Progenitor cell of endocrine pancreas (in vitro differentiated cells): ENCODE measurements around the gene PRKCQ. TPM values are rescaled to one million over a fixed set of nuclear protein-coding genes. Genes with fewer than 3 reads are reported as not detected.

Experiments
- DNase-seq: peaks from one replicate; pipeline ENCODE4 v3.0.0; 2021; ENCODE audit warnings: low spot score; ENCODE audit not compliant: unreplicated experiment
- H3K27ac Mint-ChIP-seq: 2 replicates; pipeline ENCODE4 v1.8.0; 2021; ENCODE audit warnings: mild to moderate bottlenecking, moderate library complexity, mixed read lengths
- H3K27me3 Mint-ChIP-seq: 2 replicates; pipeline ENCODE4 v1.8.0; 2021; ENCODE audit warnings: mixed read lengths
- H3K36me3 Mint-ChIP-seq: 2 replicates; pipeline ENCODE4 v1.8.0; 2022; ENCODE audit warnings: mixed read lengths; ENCODE audit not compliant: insufficient read depth
- H3K4me1 Mint-ChIP-seq: 2 replicates; pipeline ENCODE4 v1.8.0; 2021; ENCODE audit warnings: low read depth, mixed read lengths
- H3K4me3 Mint-ChIP-seq: 2 replicates; pipeline ENCODE4 v1.8.0; 2021; ENCODE audit warnings: low read depth, mild to moderate bottlenecking, moderate library complexity, mixed read lengths
- H3K9me3 Mint-ChIP-seq: 2 replicates; pipeline ENCODE4 v1.8.0; 2021; ENCODE audit warnings: low read depth, mixed read lengths
- CTCF ChIP-seq: fragments of 200-600 bp; sonication (generic); IDR thresholded peaks from one replicate; pipeline ENCODE4 v1.5.0; 2021; ENCODE audit warnings: antibody characterized with exemption, mild to moderate bottlenecking; ENCODE audit not compliant: unreplicated experiment
- total RNA-seq: library from RNA; stranded (reverse); gene quantifications from 2 replicates; pipeline ENCODE4 v1.2.1, GENCODE V29; 2021

PRKCQ gene
- total RNA-seq, 1 donor from 2014 or later: 5.6 TPM

- H3K4me3 Mint-ChIP-seq: no peak overlapping the region
- no peaks in the 10 kb centered on the region for H3K36me3 Mint-ChIP-seq
- TF ChIP-seq CTCF: no peak
- H3K27ac Mint-ChIP-seq: no peak overlapping the region
- H3K27me3 Mint-ChIP-seq: peaks cover 7% of the 10 kb centered on the region
- H3K4me1 Mint-ChIP-seq: no peaks in the 10 kb centered on the region
- no peaks in the 10 kb centered on the region for H3K9me3 Mint-ChIP-seq
- no peak for DNase-seq
These were observed 170.0 kb downstream of the PRKCQ start for GRCh38 chr10:6409971-6410643.

- no peaks in the 10 kb centered on the region for H3K9me3 Mint-ChIP-seq
- no peak for DNase-seq
- no peaks in the 10 kb centered on the region for H3K36me3 Mint-ChIP-seq
- peak; percentile 30 for TF ChIP-seq CTCF
- no peaks in the 10 kb centered on the region for H3K4me1 Mint-ChIP-seq
- H3K4me3 Mint-ChIP-seq: no peak overlapping the region
- no peak overlapping the region for H3K27ac Mint-ChIP-seq
- peaks cover 13% of the 10 kb centered on the region for H3K27me3 Mint-ChIP-seq
These were observed 171.3 kb downstream of the PRKCQ start for GRCh38 chr10:6408799-6409198.

GRCh38 chr10:6407034-6407721, 172.9 kb downstream of the PRKCQ start:
- DNase-seq: no peak
- no peaks in the 10 kb centered on the region for H3K4me1 Mint-ChIP-seq
- no peaks in the 10 kb centered on the region for H3K9me3 Mint-ChIP-seq
- no peak overlapping the region for H3K27ac Mint-ChIP-seq
- TF ChIP-seq CTCF: no peak
- H3K36me3 Mint-ChIP-seq: no peaks in the 10 kb centered on the region
- peaks cover 20% of the 10 kb centered on the region for H3K27me3 Mint-ChIP-seq
- H3K4me3 Mint-ChIP-seq: no peak overlapping the region

- Mint-ChIP-seq H3K36me3 (no peaks in the 10 kb centered on the region), H3K4me3 (no peak overlapping the region), H3K4me1 (peaks cover 6% of the 10 kb centered on the region), H3K9me3 (no peaks in the 10 kb centered on the region), H3K27ac (no peak overlapping the region), H3K27me3 (peaks cover 23% of the 10 kb centered on the region)
- no peak for DNase-seq
- TF ChIP-seq CTCF: peak; percentile 57
These were observed 173.6 kb downstream of the PRKCQ start for GRCh38 chr10:6406220-6407033.

- no peak for TF ChIP-seq CTCF
- no peak for DNase-seq
- H3K27me3 Mint-ChIP-seq: peaks cover 23% of the 10 kb centered on the region
- no peaks in the 10 kb centered on the region for H3K36me3 Mint-ChIP-seq
- no peak overlapping the region for H3K4me3 Mint-ChIP-seq
- H3K9me3 Mint-ChIP-seq: no peaks in the 10 kb centered on the region
- H3K27ac Mint-ChIP-seq: no peak overlapping the region
- H3K4me1 Mint-ChIP-seq: peaks cover 10% of the 10 kb centered on the region
These were observed 174.4 kb downstream of the PRKCQ start for GRCh38 chr10:6405713-6406112.
